ENCODE measurements around the gene CCDC185. TPM values are rescaled to one million over a fixed set of nuclear protein-coding genes. Genes with fewer than 3 reads are reported as not detected.

CCDC185 gene
- total RNA-seq, 1 donor, result not detected

GRCh38 chr1:223425550-223425949, 32.3 kb downstream of the CCDC185 start:
- no peak for DNase-seq (ENCODE audit: insufficient read length, low spot score, missing footprints)
- TF ChIP-seq CTCF (IDR thresholded peaks at IDR 0.05; ENCODE audit: extremely low read depth, low read depth, low read length), result no peak
- Histone ChIP-seq H3K79me2 (ENCODE audit: insufficient read depth, low read length) (no peaks in the 10 kb centered on the region), H4K20me1 (ENCODE audit: insufficient read depth, low read length) (no peaks in the 10 kb centered on the region), H3K4me3 (ENCODE audit: insufficient read depth, low read length) (no peak overlapping the region), H3K27ac (ENCODE audit: low read depth, low read length) (no peak overlapping the region), H3K9me3 (ENCODE audit: low read depth, low read length) (no peaks in the 10 kb centered on the region), H3K4me1 (ENCODE audit: insufficient read depth, low read length) (peaks cover 32% of the 10 kb centered on the region), H3K27me3 (ENCODE audit: insufficient read depth, low read length) (no peaks in the 10 kb centered on the region), H2AFZ (ENCODE audit: low read length) (no peak overlapping the region), H3K4me2 (ENCODE audit: insufficient read depth, low read length) (no peak overlapping the region), H3K36me3 (ENCODE audit: insufficient read depth, low read length) (no peaks in the 10 kb centered on the region)

GRCh38 chr1:223426936-223427335, 33.7 kb downstream of the CCDC185 start:
- no peak for DNase-seq (ENCODE audit: insufficient read length, low spot score, missing footprints)
- no peak for TF ChIP-seq CTCF (IDR thresholded peaks at IDR 0.05; ENCODE audit: extremely low read depth, low read depth, low read length)
- Histone ChIP-seq H3K27ac (ENCODE audit: low read depth, low read length) (no peak overlapping the region), H3K9me3 (ENCODE audit: low read depth, low read length) (no peaks in the 10 kb centered on the region), H3K79me2 (ENCODE audit: insufficient read depth, low read length) (no peaks in the 10 kb centered on the region), H4K20me1 (ENCODE audit: insufficient read depth, low read length) (no peaks in the 10 kb centered on the region), H3K4me1 (ENCODE audit: insufficient read depth, low read length) (peaks cover 35% of the 10 kb centered on the region), H3K27me3 (ENCODE audit: insufficient read depth, low read length) (no peaks in the 10 kb centered on the region), H3K36me3 (ENCODE audit: insufficient read depth, low read length) (no peaks in the 10 kb centered on the region), H2AFZ (ENCODE audit: low read length) (no peak overlapping the region), H3K4me3 (ENCODE audit: insufficient read depth, low read length) (no peak overlapping the region), H3K4me2 (ENCODE audit: insufficient read depth, low read length) (no peak overlapping the region)

- Histone ChIP-seq H3K4me1 (ENCODE audit: insufficient read depth, low read length) (peaks cover 27% of the 10 kb centered on the region), H3K79me2 (ENCODE audit: insufficient read depth, low read length) (no peaks in the 10 kb centered on the region), H4K20me1 (ENCODE audit: insufficient read depth, low read length) (no peaks in the 10 kb centered on the region), H3K4me2 (ENCODE audit: insufficient read depth, low read length) (no peak overlapping the region), H3K9me3 (ENCODE audit: low read depth, low read length) (no peaks in the 10 kb centered on the region), H3K27me3 (ENCODE audit: insufficient read depth, low read length) (no peaks in the 10 kb centered on the region), H3K4me3 (ENCODE audit: insufficient read depth, low read length) (no peak overlapping the region), H2AFZ (ENCODE audit: low read length) (no peak overlapping the region), H3K36me3 (ENCODE audit: insufficient read depth, low read length) (no peaks in the 10 kb centered on the region), H3K27ac (ENCODE audit: low read depth, low read length) (peak overlapping the region; percentile 60)
- peak; percentile 34 for TF ChIP-seq CTCF (IDR thresholded peaks at IDR 0.05; ENCODE audit: extremely low read depth, low read depth, low read length)
- DNase-seq (ENCODE audit: insufficient read length, low spot score, missing footprints), result peak; percentile 78
Measured at GRCh38 chr1:223429313-223429731, 36.1 kb downstream of the CCDC185 start.

GRCh38 chr1:223429821-223430220, 36.6 kb downstream of the CCDC185 start:
- no peaks in the 10 kb centered on the region for H3K27me3 ChIP-seq (ENCODE audit: insufficient read depth, low read length)
- H3K4me2 ChIP-seq (ENCODE audit: insufficient read depth, low read length), result no peak overlapping the region
- H3K27ac ChIP-seq (ENCODE audit: low read depth, low read length), result peak overlapping the region; percentile 60
- no peak overlapping the region for H2AFZ ChIP-seq (ENCODE audit: low read length)
- no peaks in the 10 kb centered on the region for H3K9me3 ChIP-seq (ENCODE audit: low read depth, low read length)
- H4K20me1 ChIP-seq (ENCODE audit: insufficient read depth, low read length), result no peaks in the 10 kb centered on the region
- no peaks in the 10 kb centered on the region for H3K79me2 ChIP-seq (ENCODE audit: insufficient read depth, low read length)
- peaks cover 23% of the 10 kb centered on the region for H3K4me1 ChIP-seq (ENCODE audit: insufficient read depth, low read length)
- TF ChIP-seq CTCF (IDR thresholded peaks at IDR 0.05; ENCODE audit: extremely low read depth, low read depth, low read length), result no peak
- DNase-seq (ENCODE audit: insufficient read length, low spot score, missing footprints), result peak; percentile 56
- H3K4me3 ChIP-seq (ENCODE audit: insufficient read depth, low read length), result no peak overlapping the region
- H3K36me3 ChIP-seq (ENCODE audit: insufficient read depth, low read length), result no peaks in the 10 kb centered on the region

Measured in osteoblast (primary cell).